ENCODE results near the gene CTPS1. TPM values are rescaled to one million over a fixed set of nuclear protein-coding genes. Genes with fewer than 3 reads are reported as not detected.

Gene CTPS1
- total RNA-seq, 1 donor from 2014 or later: 23.5 TPM

GRCh38 chr1:41018018-41018410, 38.5 kb downstream of the CTPS1 start:
- DNase-seq (ENCODE audit: low spot score): no peak
- no peak for ATAC-seq
- intact Hi-C loops (cut with DNase I): no loop called here

GRCh38 chr1:41019353-41019745, 39.9 kb downstream of the CTPS1 start:
- ATAC-seq: no peak

DNA sequence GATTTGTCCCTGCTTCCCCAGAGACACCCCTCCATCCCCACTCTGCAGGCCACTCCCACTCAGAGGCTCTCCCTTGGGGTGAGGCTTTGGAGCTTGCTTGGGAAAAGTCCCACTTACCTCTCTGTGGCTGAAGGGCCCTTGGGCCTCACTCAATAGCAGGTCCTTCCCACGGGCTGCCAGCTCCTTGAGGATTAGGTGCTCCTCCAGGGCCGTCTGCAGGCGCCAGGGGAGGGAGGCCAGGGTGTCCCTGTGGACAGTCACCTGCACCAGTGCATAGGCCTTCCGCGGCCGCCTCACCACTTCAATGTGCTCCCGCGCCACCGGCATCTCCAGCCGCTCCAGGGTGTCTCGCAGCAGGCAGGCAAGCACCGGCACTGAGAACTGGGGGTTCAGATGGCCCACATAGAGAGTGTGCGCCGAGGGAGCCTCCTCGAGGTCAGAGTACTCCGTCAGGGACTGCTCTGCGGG, 40.6 kb downstream of the CTPS1 start:
- intact Hi-C loops (cut with DNase I): no loop called here
- no peak for ATAC-seq
- no peak for DNase-seq (ENCODE audit: low spot score)

More at GRCh38 chr1:41019353-41019745, 39.9 kb downstream of the CTPS1 start:
- intact Hi-C loops (cut with DNase I): no loop called here
- no peak for DNase-seq (ENCODE audit: low spot score)

DNA sequence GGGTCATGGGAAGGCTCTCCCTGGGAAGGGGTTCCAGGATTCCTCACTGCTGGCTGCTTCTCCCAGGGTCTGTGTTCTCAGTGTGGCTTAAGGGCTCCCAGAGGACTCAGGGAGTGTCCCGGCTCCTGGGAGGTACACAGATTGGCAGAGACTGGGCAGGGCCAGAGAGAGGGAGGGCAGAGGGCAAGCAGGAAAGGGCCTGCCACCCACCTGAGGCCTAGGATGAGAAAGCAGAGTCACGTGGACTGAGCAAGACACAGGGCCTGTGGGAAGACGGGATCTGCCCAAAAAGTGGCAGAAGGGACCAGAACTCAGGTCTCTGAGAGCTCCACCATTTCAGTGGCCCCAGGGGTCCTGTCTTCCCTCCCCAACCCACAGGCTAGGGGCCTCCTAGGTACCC, 41.2 kb downstream of the CTPS1 start:
- intact Hi-C loops (cut with DNase I): no loop called here
- DNase-seq (ENCODE audit: low spot score) (no peak), ATAC-seq (no peak)

GRCh38 chr1:41021526-41022308, 42.2 kb downstream of the CTPS1 start, which contains the start of gene SLFNL1:
Gene SLFNL1 (minus strand): TSS chr1:41021725. CDS start chr1:41020660, 1,065 bp downstream.
- peak; percentile 41 for ATAC-seq
- intact Hi-C loops (cut with DNase I): no loop called here
- DNase-seq (ENCODE audit: low spot score): no peak

GRCh38 chr1:41022424-41022823, 42.9 kb downstream of the CTPS1 start:
- DNase-seq (ENCODE audit: low spot score) (no peak), ATAC-seq (no peak)
- intact Hi-C loops (cut with DNase I): no loop called here

- intact Hi-C loops (cut with DNase I): no loop called here
- DNase-seq (ENCODE audit: low spot score) (no peak), ATAC-seq (no peak)
These were observed 43.9 kb downstream of the CTPS1 start for GRCh38 chr1:41023279-41023990.

DNA sequence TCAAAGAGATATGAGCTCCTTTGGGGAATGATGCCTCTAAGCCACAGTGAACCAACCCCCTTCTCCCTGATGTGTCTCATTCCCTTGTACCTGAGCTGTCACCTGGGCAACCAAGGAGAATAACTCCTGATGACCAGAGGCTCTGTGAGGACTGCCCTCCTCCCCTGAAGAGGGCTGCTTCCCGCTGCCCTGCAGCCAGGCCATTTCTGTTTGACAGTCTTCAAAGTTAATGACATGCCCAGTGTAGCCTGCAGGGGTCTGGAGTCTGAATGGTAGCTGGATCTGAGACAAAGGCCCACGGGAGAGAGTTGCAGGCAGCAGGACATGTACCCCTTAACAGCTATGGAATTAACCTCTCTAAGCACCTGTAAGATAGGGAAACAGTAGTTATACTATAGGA, 45.5 kb downstream of the CTPS1 start:
- ATAC-seq: no peak

DNA sequence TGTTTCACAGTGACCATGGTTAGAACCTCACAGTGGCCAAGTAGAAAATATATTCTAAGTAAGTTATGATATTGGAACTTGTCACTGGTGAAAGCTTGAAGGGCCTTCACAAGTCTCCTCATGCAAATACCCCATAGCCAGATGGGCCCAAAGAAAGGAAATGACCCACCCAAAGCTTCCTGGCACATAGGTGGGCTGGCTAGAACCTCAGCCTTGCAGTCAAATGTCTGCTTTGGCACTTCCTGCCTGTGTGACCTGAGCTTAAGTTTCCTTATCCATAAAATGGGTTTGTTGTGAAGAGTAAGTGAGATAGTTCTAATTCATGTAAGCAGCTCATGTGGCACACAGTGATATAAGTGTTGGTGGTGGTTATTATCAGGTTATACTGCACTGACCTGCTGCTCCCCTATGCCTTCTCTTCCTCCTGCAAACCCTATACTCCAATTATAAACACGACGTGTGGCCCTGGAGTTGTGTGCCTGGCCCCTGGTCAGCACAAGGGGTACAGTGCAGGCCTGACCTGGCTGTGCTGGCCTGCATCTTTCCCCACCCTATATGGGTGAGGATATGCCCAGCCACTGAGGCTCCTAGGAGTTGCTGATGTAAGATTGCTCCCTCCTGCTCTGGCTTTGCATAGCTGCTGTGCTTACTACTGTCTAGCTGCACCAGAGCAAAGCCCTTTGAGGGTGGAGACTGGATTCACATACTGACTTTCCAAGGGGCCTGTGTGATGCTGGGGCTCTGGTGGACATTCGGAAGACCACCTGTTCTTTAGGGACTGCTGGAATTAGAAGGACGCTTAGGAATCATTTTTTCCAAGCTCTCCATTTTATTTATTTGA, 46.7 kb downstream of the CTPS1 start:
- intact Hi-C loops (cut with DNase I): no loop called here
- DNase-seq (ENCODE audit: low spot score) (no peak), ATAC-seq (no peak)

More for the DNA sequence above, 45.5 kb downstream of the CTPS1 start:
- DNase-seq (ENCODE audit: low spot score): no peak
- intact Hi-C loops (cut with DNase I): no loop called here

GRCh38 chr1:41028034-41028642, 48.6 kb downstream of the CTPS1 start:
- ATAC-seq: no peak
- no peak for DNase-seq (ENCODE audit: low spot score)
- intact Hi-C loops (cut with DNase I): no loop called here

- intact Hi-C loops (cut with DNase I): no loop called here
- DNase-seq (ENCODE audit: low spot score): no peak
- no peak for ATAC-seq
These were observed 51.5 kb downstream of the CTPS1 start for GRCh38 chr1:41030872-41031616.

- no peak for ATAC-seq
- intact Hi-C loops (cut with DNase I): no loop called here
These were observed 52.7 kb downstream of the CTPS1 start for GRCh38 chr1:41032147-41032546.

GRCh38 chr1:41033272-41033671, 53.8 kb downstream of the CTPS1 start:
- ATAC-seq (no peak), DNase-seq (ENCODE audit: low spot score) (no peak)
- intact Hi-C loops (cut with DNase I): no loop called here

More at GRCh38 chr1:41032147-41032546, 52.7 kb downstream of the CTPS1 start:
- DNase-seq (ENCODE audit: low spot score): no peak

DNA sequence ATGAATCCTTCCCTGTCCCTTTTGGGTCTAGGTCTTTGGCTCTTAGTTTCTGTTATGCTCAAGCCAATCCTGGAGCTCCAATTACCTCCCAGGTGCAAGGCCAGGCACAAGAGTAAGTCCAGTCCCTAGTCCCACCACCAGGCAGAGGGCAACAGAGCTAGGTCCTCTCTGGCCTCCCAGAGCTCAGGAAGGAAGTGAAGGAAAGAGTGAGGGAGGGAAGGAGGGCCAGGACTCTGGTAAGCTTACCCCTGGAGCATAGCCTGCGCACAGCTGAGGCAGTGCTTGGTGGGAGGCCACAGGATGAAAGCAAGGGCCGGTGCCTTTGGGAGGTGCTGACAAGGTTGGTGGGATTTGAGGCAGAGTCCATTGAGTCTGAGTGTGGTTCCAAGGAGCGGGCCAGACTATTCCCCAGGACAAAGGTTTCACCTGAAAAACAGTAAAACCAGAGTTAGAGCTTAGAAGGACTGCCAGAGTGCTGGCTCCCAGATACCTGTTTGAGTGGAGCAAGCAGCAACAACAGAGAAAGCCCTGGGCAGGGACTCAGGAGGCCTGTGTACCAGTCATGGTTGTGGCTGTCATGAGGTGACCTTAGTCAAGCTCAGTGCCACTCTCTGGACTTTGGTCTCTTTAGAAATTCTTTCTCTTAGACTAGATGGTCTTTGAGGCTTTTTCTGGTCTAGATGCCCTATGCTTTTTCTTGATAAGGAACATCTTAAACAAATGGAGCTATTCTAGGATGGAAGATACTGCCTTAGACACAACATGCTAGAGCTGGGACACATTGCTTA, 57.8 kb downstream of the CTPS1 start:
- no peak for DNase-seq (ENCODE audit: low spot score)
- ATAC-seq: no peak
- intact Hi-C loops (cut with DNase I): no loop called here

DNA sequence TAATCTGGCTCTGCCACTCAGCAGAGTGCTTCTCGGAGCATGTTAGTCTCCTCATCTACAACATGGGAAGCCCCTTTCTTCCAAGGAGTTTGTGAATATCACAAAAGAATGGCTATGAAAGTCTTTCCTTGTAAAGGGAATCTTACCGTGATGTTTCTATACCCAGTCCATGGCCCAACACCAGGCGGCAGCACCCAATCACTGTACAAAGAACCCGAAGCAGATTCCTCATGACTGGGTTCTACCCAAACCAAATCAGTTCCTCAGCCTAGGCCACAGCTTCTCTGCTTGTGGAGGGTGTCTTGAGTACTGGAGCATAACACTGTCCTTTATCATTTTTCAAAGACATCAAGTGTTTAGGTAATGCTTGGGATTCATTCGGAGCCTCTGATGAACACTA, 58.6 kb downstream of the CTPS1 start:
- intact Hi-C loops (cut with DNase I): no loop called here
- ATAC-seq (no peak), DNase-seq (ENCODE audit: low spot score) (no peak)

- intact Hi-C loops (cut with DNase I): no loop called here
- ATAC-seq (no peak), DNase-seq (ENCODE audit: low spot score) (no peak)
These were observed 62.2 kb downstream of the CTPS1 start for GRCh38 chr1:41041614-41042270.

GRCh38 chr1:41044187-41044586, 64.7 kb downstream of the CTPS1 start:
- DNase-seq (ENCODE audit: low spot score): no peak
- intact Hi-C loops (cut with DNase I): no loop called here
- ATAC-seq: no peak
